Measurements from ENCODE around the gene FBXW9. TPM values are rescaled to one million over a fixed set of nuclear protein-coding genes. Genes with fewer than 3 reads are reported as not detected.

The FBXW9 gene
- total and polyA plus RNA-seq, 2 of the 13 experiments (the other 11 are each of a cell fraction or from before 2014, with no cell fraction given), result 5.7 to 6.1 TPM

GRCh38 chr19:12652219-12652618 lies 44.2 kb downstream of the FBXW9 start (continued):
- TF ChIP-seq ZNF687 (CRISPR knock-in tag; IDR thresholded peaks at IDR 0.05), result no peak
- TF ChIP-seq BATF2 (CRISPR knock-in tag; IDR thresholded peaks at IDR 0.05), result no peak
- no peak for TF ChIP-seq ZNF724P (CRISPR knock-in tag; IDR thresholded peaks at IDR 0.05; ENCODE audit: borderline replicate concordance)
- no peak for TF ChIP-seq ESRRA (CRISPR knock-in tag; IDR thresholded peaks at IDR 0.05; ENCODE audit: low read depth)
- TF ChIP-seq IRF2 (CRISPR knock-in tag; IDR thresholded peaks at IDR 0.05), result no peak
- no peak for TF ChIP-seq TARDBP (CRISPR knock-in tag; IDR thresholded peaks at IDR 0.05)
- no peak for TF ChIP-seq SKI (IDR thresholded peaks at IDR 0.05; ENCODE audit: partially characterized antibody)

- FAIRE-seq (no peak), DNase-seq (ENCODE audit: low spot score) (no peak), ATAC-seq (no peak)
- Histone ChIP-seq H3K4me2 (ENCODE audit: low read depth, low read length) (no peak overlapping the region), H3K4me1 (ENCODE audit: insufficient read depth, low read length) (no peaks in the 10 kb centered on the region), H3K27me3 (ENCODE audit: control insufficient read depth in 1 of 2, insufficient read depth in 2 of 2, low read length in 2 of 2) (no peaks in the 10 kb centered on the region), H4K20me1 (ENCODE audit: insufficient read depth, low read length) (no peaks in the 10 kb centered on the region), H3K9me3 (ENCODE audit: low read length) (no peaks in the 10 kb centered on the region), H3K36me3 (replicated peaks in 1 of 2; ENCODE audit: control insufficient read depth in 1 of 2, insufficient read depth in 2 of 2, low read length in 2 of 2) (no peaks in the 10 kb centered on the region), H3K79me2 (ENCODE audit: insufficient read depth, low read length) (no peaks in the 10 kb centered on the region), H3K9ac (ENCODE audit: insufficient read depth, low read depth, low read length) (no peak overlapping the region), H3K4me3 (replicated peaks in 1 of 3; ENCODE audit: insufficient read depth in 1 of 3, low read depth in 2 of 3, low read length in 3 of 3) (no peak overlapping the region), H2AFZ (ENCODE audit: low read length) (no peak overlapping the region), H3K27ac (ENCODE audit: extremely low read length, insufficient read depth, low read length) (no peak overlapping the region)
- 97% methylated on average over 10 of the region's 10 CpGs for WGBS (ENCODE audit: low lambda C conversion rate)
- in situ Hi-C loops (cut with HindIII; ENCODE audit: extremely low pct_ligation_motif_present, low pct_unique_long_range_greater_than_20kb), result no loop called here
- no TSS peak for BruUV-seq (replicated peaks)
- no peak for TF ChIP-seq FOXO4 (CRISPR knock-in tag; conservative IDR thresholded peaks at IDR 0.05)
- TF ChIP-seq ZNF597 (CRISPR knock-in tag; IDR thresholded peaks at IDR 0.05), result no peak
- intact Hi-C loops (cut with micrococcal nuclease; ENCODE audit: unreplicated experiment), result no loop called here
- CTCF ChIA-PET (ENCODE audit: low intra/inter-chr PET ratio, low total read pairs), result no interaction called here
- POLR2A ChIA-PET, result interaction anchor here (0.7 kb wide), 1 partner anchor 241 kb away, joined by 3 read pairs; no protein-coding TSS in a partner anchor
Observed at GRCh38 chr19:12649941-12650340, 46.5 kb downstream of the FBXW9 start.
